Hepatocyte (in vitro differentiated cells): ENCODE data around the gene G0S2. TPM values are rescaled to one million over a fixed set of nuclear protein-coding genes. Genes with fewer than 3 reads are reported as not detected.

Experiments
- DNase-seq: peaks from one replicate; pipeline ENCODE4 v3.0.0-alpha.2; 2016; ENCODE audit warnings: low spot score
- H2AFZ ChIP-seq: fragments of 200-600 bp; sonication (generic); 2 replicates; pipeline ENCODE4 v1.6.0; 2016; ENCODE audit warnings: antibody characterized with exemption, mild to moderate bottlenecking
- H3K27ac ChIP-seq: fragments of 200-600 bp; sonication (generic); 2 replicates; pipeline ENCODE4 v1.5.1; 2016; ENCODE audit warnings: mild to moderate bottlenecking
- H3K27me3 ChIP-seq: fragments of 200-600 bp; sonication (generic); 2 replicates; pipeline ENCODE4 v1.6.1; 2016
- H3K36me3 ChIP-seq: fragments of 200-600 bp; sonication (generic); replicated peaks from 2 replicates; pipeline ENCODE4 v1.5.1; 2016; ENCODE audit warnings: low read depth; ENCODE audit not compliant: insufficient read depth
- H3K4me1 ChIP-seq: fragments of 200-600 bp; sonication (generic); 2 replicates; pipeline ENCODE4 v1.5.1; 2016; ENCODE audit warnings: mild to moderate bottlenecking, moderate library complexity; ENCODE audit not compliant: insufficient read depth
- H3K4me2 ChIP-seq: fragments of 200-600 bp; sonication (generic); 2 replicates; pipeline ENCODE4 v1.6.0; 2016
- H3K4me3 ChIP-seq: fragments of 200-600 bp; sonication (generic); 2 replicates; pipeline ENCODE4 v1.5.1; 2016; ENCODE audit warnings: mild to moderate bottlenecking
- H3K79me2 ChIP-seq: fragments of 200-600 bp; sonication (generic); 2 replicates; pipeline ENCODE4 v1.6.0; 2017; ENCODE audit warnings: mild to moderate bottlenecking
- H3K9me2 ChIP-seq: fragments of 200-600 bp; sonication (generic); replicated peaks from 2 replicates; pipeline ENCODE4 v1.6.0; 2017; ENCODE audit warnings: mild to moderate bottlenecking; ENCODE audit not compliant: insufficient read depth
- H3K9me3 ChIP-seq: fragments of 200-600 bp; sonication (generic); 2 replicates; pipeline ENCODE4 v1.5.1; 2016; ENCODE audit warnings: low read depth, mild to moderate bottlenecking
- H4K20me1 ChIP-seq: fragments of 200-600 bp; sonication (generic); 2 replicates; pipeline ENCODE4 v1.6.0; 2016; ENCODE audit warnings: mild to moderate bottlenecking; ENCODE audit not compliant: insufficient read depth, poor library complexity, severe bottlenecking
- EZH2 ChIP-seq: fragments of 200-600 bp; sonication (generic); IDR thresholded peaks from 2 replicates; pipeline ENCODE4 v1.6.1; 2016; ENCODE audit warnings: antibody characterized with exemption, mild to moderate bottlenecking, borderline replicate concordance
- EZH2phosphoT487 ChIP-seq: fragments of 200-600 bp; sonication (generic); IDR thresholded peaks from one replicate; pipeline ENCODE4 v1.6.1; 2018; ENCODE audit warnings: antibody characterized with exemption, mild to moderate bottlenecking, low read depth, moderate library complexity; ENCODE audit not compliant: unreplicated experiment, severe bottlenecking
- WGBS: methylation state at CpG from one replicate; pipeline ENCODE4 v1.1.6; 2016; ENCODE audit warnings: low lambda C conversion rate; ENCODE audit errors: missing lambda C conversion rate; 5-methylcytosine and 5-hydroxymethylcytosine counted together
- polyA plus RNA-seq: library from polyadenylated mRNA; unstranded; fragments of >200 nt; fragmentation: Nextera tagmentation; extraction: Ambion mirVana; gene quantifications from 2 replicates; pipeline ENCODE4 v1.2.1, GENCODE V29; 2016
- total RNA-seq: library from RNA; depleted of rRNA; stranded (reverse); fragments of >200 nt; gene quantifications from 2 replicates; pipeline ENCODE4 v1.2.3, GENCODE V29; 2014
- TF ChIP-seq, protein P1 (sequence below): fragments of 200-600 bp; sonication (generic); IDR thresholded peaks from 2 replicates; pipeline ENCODE4 v1.5.1; 2016; ENCODE audit warnings: antibody characterized with exemption, mild to moderate bottlenecking; ENCODE audit not compliant: poor library complexity

The G0S2 gene
- total and polyA plus RNA-seq, 2 experiments from 2014 or later, result 32.2 to 37.0 TPM

DNA sequence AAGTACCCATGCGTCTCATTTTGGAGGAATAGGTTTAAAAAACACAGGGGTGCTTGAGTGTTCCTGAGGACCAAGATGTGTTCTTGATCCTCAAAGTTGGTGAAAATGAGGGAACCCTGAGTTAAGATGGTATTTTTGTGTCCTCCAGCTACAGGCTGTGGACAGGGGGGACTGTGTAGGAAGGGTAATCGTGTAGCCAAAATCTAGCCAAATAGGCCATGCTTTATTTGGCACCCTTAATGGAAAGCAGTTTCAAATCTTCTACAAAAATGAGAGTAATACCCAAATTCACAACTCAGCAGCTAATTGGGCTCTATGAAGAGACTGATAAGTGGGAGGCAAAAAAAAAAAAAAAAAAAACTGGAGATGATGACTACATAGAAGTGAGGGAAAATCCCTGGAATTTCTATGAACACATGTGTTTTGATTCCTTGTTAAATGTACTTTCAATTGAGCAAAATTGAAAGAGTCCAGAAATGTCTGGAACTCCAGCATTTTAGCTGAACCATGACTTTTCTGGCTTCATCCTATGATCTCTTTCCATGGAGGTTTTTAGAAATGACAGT lies 29.9 kb downstream of the G0S2 start:
- H2AFZ ChIP-seq, result no peak overlapping the region
- no peak overlapping the region for H3K27ac ChIP-seq
- no peak overlapping the region for H3K4me2 ChIP-seq
- no peaks in the 10 kb centered on the region for H3K9me2 ChIP-seq
- TF ChIP-seq EZH2phosphoT487 (no peak), EZH2 (no peak)
- TF ChIP-seq, protein P1, sequence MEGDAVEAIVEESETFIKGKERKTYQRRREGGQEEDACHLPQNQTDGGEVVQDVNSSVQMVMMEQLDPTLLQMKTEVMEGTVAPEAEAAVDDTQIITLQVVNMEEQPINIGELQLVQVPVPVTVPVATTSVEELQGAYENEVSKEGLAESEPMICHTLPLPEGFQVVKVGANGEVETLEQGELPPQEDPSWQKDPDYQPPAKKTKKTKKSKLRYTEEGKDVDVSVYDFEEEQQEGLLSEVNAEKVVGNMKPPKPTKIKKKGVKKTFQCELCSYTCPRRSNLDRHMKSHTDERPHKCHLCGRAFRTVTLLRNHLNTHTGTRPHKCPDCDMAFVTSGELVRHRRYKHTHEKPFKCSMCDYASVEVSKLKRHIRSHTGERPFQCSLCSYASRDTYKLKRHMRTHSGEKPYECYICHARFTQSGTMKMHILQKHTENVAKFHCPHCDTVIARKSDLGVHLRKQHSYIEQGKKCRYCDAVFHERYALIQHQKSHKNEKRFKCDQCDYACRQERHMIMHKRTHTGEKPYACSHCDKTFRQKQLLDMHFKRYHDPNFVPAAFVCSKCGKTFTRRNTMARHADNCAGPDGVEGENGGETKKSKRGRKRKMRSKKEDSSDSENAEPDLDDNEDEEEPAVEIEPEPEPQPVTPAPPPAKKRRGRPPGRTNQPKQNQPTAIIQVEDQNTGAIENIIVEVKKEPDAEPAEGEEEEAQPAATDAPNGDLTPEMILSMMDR, result no peak
- peaks cover 3% of the 10 kb centered on the region for H3K27me3 ChIP-seq
- 93% methylated on average over 2 of the region's 2 CpGs for WGBS
- no peaks in the 10 kb centered on the region for H3K79me2 ChIP-seq
- no peaks in the 10 kb centered on the region for H4K20me1 ChIP-seq
- DNase-seq, result no peak
- H3K9me3 ChIP-seq, result no peaks in the 10 kb centered on the region
- H3K4me3 ChIP-seq, result no peak overlapping the region
- no peaks in the 10 kb centered on the region for H3K36me3 ChIP-seq
- H3K4me1 ChIP-seq, result no peaks in the 10 kb centered on the region

DNA sequence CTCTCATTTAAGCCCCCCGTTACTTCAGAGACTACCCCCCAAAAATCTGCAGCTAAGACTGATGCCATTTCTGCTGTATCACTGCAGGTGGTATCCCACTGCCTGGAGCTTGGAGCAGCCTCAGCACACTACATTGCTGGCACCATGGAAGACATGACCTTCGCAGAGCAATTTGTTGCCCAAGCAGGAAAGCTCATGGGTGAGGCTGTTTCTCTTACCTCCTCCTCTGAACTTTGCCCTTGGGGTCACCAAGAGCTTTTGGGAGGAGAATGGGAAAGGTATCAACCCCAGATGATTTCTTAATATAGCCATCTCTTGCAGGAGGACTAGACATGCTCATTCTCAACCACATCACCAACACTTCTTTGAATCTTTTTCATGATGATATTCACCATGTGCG lies 31.4 kb downstream of the G0S2 start:
- Histone ChIP-seq H3K4me3 (no peak overlapping the region), H3K36me3 (no peaks in the 10 kb centered on the region), H3K27me3 (peaks cover 3% of the 10 kb centered on the region), H2AFZ (no peak overlapping the region), H3K4me1 (no peaks in the 10 kb centered on the region), H4K20me1 (no peaks in the 10 kb centered on the region), H3K79me2 (no peaks in the 10 kb centered on the region), H3K4me2 (no peak overlapping the region), H3K9me2 (no peaks in the 10 kb centered on the region), H3K9me3 (no peaks in the 10 kb centered on the region), H3K27ac (no peak overlapping the region)
- WGBS, result 100% methylated on average over 3 of the region's 3 CpGs
- no peak for DNase-seq
- TF ChIP-seq EZH2phosphoT487, result no peak
- no peak for TF ChIP-seq EZH2
- TF ChIP-seq, protein P1, result no peak

DNA sequence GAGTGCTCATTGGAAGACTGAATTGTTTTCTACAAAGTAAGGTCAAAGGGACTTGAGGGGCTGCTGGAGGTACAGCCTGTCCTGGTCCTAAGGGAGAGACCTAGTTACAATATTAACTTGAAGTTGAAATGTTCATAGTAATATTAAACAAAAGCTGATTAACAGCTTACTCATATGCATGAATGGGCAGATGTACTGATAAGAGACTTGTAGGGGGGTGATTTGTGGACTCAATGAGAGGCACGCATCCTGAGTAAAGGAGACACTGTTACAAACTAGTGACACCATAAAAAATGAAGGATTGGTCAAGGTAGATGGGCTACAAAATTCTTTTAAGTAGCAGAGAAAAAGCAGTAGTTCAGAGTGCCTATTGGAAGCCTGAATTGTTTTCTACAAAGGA lies 32.1 kb downstream of the G0S2 start:
- Histone ChIP-seq H3K27me3 (no peaks in the 10 kb centered on the region), H3K4me1 (no peaks in the 10 kb centered on the region), H3K9me3 (no peaks in the 10 kb centered on the region), H3K4me3 (no peak overlapping the region), H3K9me2 (no peaks in the 10 kb centered on the region), H3K79me2 (no peaks in the 10 kb centered on the region), H3K36me3 (no peaks in the 10 kb centered on the region), H2AFZ (no peak overlapping the region), H3K4me2 (no peak overlapping the region), H4K20me1 (no peaks in the 10 kb centered on the region), H3K27ac (no peak overlapping the region)
- TF ChIP-seq, protein P1, result no peak
- TF ChIP-seq EZH2, result no peak
- no peak for TF ChIP-seq EZH2phosphoT487
- WGBS, result 88% methylated on average over 1 of the region's 1 CpG
- DNase-seq, result no peak

DNA sequence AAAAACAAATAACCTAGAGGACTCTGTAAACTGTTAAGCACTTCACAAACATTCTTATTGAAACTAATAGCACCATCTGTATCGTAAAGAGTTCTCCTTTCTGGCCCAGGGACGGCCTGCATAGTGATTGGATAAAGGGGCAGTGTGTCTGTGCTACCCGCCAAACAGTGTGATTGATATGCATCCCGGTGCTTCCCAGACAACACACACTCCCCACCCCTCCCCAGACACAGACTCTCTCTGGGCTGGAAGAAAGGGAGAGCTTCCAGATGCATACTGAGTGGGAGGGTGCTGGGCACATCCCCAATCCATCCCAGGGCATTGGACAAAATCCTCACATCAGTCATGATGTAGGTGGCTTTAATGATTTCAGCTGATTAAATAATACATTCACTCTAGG lies 33.1 kb downstream of the G0S2 start:
- H3K27ac ChIP-seq, result no peak overlapping the region
- no peaks in the 10 kb centered on the region for H3K36me3 ChIP-seq
- H3K4me3 ChIP-seq, result no peak overlapping the region
- no peak for DNase-seq
- no peaks in the 10 kb centered on the region for H3K4me1 ChIP-seq
- no peaks in the 10 kb centered on the region for H3K9me2 ChIP-seq
- H2AFZ ChIP-seq, result no peak overlapping the region
- WGBS, result 41% methylated on average over 4 of the region's 4 CpGs
- H3K27me3 ChIP-seq, result no peaks in the 10 kb centered on the region
- H3K79me2 ChIP-seq, result no peaks in the 10 kb centered on the region
- no peak overlapping the region for H3K4me2 ChIP-seq
- H3K9me3 ChIP-seq, result no peaks in the 10 kb centered on the region
- TF ChIP-seq EZH2, result no peak
- no peaks in the 10 kb centered on the region for H4K20me1 ChIP-seq
